ENCODE data around the gene UGP2.
A peak's percentile ranks its signal among the peaks of the same experiment; 100 is the strongest.

The UGP2 gene

DNA sequence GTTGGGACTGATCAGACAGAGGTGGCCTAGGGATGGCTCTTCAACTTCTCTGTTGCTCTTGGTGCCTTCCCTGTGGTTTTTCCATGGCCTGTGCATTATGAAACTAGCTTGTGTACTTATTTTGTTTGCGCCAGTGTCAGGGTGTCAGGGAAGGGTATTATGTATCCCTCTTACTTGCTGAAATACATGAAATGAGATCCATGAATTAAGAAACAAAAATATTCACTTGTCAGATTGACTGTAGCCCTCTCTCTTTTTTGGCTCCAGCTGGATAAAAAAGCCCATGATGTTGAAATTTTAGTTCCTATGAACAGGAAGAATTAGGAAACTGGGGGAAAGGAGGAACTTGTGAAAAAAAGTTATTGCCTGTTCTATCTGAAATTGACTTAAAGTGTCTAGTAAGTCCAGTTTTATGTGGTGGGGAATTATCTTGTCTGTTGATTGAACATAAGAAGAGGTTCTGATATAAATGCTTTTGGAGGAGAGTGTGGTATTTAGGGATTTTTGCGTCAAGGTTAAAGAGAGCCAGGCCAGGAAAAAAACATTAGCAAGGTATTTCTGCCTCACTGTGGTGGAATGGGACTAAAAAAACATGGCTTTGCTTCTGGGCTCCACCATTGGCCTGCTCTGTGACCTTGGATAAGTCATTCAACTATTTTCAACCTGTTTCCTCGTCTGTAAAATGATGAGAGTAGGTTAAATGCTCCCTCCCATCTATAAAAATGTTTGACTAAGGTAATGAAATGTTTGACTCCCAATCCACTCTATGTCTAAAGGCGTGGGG lies 12.0 kb downstream of the UGP2 start:
- no peak overlapping the region for H3K4me3 ChIP-seq (ENCODE audit: control insufficient read depth, low read depth, low read length)
- TF ChIP-seq, protein P1, sequence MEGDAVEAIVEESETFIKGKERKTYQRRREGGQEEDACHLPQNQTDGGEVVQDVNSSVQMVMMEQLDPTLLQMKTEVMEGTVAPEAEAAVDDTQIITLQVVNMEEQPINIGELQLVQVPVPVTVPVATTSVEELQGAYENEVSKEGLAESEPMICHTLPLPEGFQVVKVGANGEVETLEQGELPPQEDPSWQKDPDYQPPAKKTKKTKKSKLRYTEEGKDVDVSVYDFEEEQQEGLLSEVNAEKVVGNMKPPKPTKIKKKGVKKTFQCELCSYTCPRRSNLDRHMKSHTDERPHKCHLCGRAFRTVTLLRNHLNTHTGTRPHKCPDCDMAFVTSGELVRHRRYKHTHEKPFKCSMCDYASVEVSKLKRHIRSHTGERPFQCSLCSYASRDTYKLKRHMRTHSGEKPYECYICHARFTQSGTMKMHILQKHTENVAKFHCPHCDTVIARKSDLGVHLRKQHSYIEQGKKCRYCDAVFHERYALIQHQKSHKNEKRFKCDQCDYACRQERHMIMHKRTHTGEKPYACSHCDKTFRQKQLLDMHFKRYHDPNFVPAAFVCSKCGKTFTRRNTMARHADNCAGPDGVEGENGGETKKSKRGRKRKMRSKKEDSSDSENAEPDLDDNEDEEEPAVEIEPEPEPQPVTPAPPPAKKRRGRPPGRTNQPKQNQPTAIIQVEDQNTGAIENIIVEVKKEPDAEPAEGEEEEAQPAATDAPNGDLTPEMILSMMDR (IDR thresholded peaks at IDR 0.05; ENCODE audit: control insufficient read depth, insufficient read depth, low read depth, low read length, missing control alignments), result no peak
- DNase-seq (ENCODE audit: low read depth), result no peak

DNA sequence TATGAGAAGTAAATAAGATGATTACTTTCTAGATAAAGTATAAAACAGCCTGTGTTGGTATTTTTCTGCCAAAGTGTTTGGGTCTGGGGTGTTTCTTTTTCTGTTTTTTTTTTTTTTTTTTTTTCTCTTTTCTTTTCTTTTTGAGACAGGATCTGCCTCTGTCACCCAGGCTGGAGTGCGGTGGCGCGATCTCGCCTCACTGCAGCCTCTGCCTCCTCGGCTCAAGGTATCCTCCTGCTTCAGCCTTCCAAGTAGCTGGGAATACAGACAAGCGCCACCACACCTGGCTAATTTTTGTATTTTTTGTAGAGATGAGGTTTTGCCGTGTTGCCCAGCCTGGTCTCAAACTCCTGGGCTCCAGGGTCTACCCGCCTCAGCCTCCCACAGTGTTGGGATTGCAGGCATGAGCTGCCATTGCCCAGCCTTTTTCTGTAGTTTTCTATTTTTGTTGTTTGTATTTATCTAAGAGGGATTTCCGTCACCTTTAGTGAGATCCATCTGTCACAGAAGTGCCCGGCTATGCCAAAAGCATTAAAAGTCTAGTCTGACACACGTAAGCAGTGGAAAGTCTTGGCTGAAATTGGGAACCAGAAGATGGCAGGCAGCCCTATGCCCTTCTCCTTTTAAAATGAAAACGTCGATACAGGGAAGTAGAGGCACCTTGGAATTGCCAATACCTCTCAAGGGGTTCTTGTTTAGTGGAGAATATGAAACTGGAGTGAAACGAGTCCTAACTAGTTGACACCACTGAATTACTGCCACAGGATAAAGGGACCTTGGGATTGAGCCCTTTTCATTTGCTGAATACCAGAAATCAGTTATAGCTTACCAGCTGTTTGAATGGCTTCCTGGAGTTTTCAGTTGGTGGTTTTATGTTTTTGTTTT lies 14.0 kb downstream of the UGP2 start:
- TF ChIP-seq, protein P1 (IDR thresholded peaks at IDR 0.05; ENCODE audit: control insufficient read depth, insufficient read depth, low read depth, low read length, missing control alignments), result no peak
- no peak for DNase-seq (ENCODE audit: low read depth)
- H3K4me3 ChIP-seq (ENCODE audit: control insufficient read depth, low read depth, low read length), result no peak overlapping the region

DNA sequence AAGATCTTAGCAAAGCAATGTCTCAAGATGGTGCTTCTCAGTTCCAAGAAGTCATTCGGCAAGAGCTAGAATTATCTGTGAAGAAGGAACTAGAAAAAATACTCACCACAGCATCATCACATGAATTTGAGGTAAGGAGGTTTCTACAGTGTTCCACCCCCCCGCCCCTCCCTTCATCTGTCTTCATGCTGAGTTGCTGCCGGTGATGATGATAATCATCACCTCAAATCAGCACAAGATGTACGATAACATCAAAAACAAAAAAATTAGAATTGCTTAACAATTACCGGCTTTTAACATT lies 14.6 kb downstream of the UGP2 start:
- DNase-seq (ENCODE audit: low read depth), result no peak
- H3K4me3 ChIP-seq (ENCODE audit: control insufficient read depth, low read depth, low read length), result no peak overlapping the region
- TF ChIP-seq, protein P1 (IDR thresholded peaks at IDR 0.05; ENCODE audit: control insufficient read depth, insufficient read depth, low read depth, low read length, missing control alignments), result no peak

DNA sequence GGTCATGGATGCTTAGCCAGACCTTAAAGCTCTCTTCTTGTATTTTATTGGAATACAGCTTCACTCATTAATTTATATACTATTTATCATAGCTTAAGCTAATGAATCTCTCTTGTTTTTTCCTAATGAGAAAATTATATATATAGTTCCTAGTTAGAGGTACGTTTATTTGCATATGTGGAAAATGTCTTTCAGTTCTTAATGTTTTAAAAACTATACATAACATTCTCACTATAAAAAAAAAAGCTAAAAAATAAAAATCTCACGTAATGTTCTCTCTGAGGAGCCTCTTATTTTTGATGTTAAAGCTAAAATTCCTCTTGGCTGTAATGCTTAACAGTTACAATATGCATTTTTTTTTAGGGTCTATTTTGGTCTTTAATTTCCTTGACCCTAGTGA lies 16.6 kb downstream of the UGP2 start:
- TF ChIP-seq, protein P1 (IDR thresholded peaks at IDR 0.05; ENCODE audit: control insufficient read depth, insufficient read depth, low read depth, low read length, missing control alignments), result no peak
- DNase-seq (ENCODE audit: low read depth), result no peak

DNA sequence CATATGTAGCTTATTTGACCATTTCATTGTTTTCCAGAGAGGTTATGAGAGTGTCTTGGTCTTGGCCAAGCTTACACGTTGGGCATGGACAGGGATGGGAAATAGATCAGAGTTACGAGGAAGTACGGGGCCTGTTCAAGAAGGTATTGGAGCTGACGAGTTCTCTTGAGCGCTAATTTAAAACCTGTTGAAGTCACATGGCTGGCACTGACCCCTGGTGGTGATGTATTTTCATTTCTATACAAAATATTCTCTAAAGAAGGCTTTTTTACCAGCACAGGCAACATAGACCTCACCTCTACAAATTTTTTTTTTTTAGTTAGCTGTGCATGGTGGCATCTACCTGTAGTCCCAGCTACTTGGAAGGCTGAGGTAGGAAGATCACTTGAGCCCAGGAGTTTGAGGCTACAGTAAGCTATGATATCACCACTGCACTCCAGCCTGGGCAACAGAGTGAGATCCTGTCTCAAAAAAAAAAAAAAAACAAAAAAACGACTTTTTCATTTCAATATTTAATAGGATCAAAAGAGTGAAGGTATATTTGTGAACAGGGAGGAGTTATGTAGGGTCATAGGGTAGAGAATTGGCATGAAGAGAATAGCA lies 19.6 kb downstream of the UGP2 start:
- H3K4me3 ChIP-seq (ENCODE audit: control insufficient read depth, low read depth, low read length), result no peak overlapping the region
- TF ChIP-seq, protein P1 (IDR thresholded peaks at IDR 0.05; ENCODE audit: control insufficient read depth, insufficient read depth, low read depth, low read length, missing control alignments), result peak; percentile 41
- no peak for DNase-seq (ENCODE audit: low read depth)

More for the DNA sequence above, 16.6 kb downstream of the UGP2 start:
- no peak overlapping the region for H3K4me3 ChIP-seq (ENCODE audit: control insufficient read depth, low read depth, low read length)

DNA sequence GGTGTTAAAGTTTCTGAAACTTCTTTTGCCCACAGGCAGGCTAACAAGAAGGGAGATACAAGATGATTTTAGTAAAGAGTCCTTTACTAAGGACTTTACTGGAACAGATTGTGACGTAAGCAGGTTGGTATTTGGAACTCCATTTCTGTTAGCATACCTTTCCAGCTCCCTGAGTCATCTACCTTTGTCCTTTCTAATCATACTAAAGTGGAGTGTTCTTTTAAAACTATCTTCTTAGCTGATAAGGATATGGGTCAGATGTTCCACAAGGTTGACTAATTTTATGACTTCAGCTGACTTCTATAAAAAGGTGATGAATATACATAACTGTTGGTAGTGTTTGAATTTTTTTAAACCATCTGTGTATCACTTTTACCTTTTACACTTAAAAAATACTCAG lies 21.1 kb downstream of the UGP2 start:
- no peak for DNase-seq (ENCODE audit: low read depth)
- TF ChIP-seq, protein P1 (IDR thresholded peaks at IDR 0.05; ENCODE audit: control insufficient read depth, insufficient read depth, low read depth, low read length, missing control alignments), result no peak
- H3K4me3 ChIP-seq (ENCODE audit: control insufficient read depth, low read depth, low read length), result no peak overlapping the region

Data from AG09309 (cell line).